ENCODE data around the gene MLLT10. TPM values are rescaled to one million over a fixed set of nuclear protein-coding genes. Genes with fewer than 3 reads are reported as not detected.

The MLLT10 gene
- 10 to 100 TPM; 31.5 to 34.0 TPM for total RNA-seq
- long read RNA-seq, donor 1, partial matches to known transcripts = 1 of 5 reads
- long read RNA-seq, donor 1, other reads (novel, unspliced or antisense) = 4 of 5 reads
- long read RNA-seq, donor 2, partial matches to known transcripts = 2 of 15 reads
- long read RNA-seq, donor 2, other reads (novel, unspliced or antisense) = 13 of 15 reads

GRCh38 chr10:21533467-21534279 lies at the start of gene MLLT10:
Gene MLLT10, plus strand, starts transcription at chr10:21534232. Its CDS starts 413 bp downstream, at chr10:21534645.
- intact Hi-C loops (cut with DNase I) = no loop called here
- peak; percentile 98 for DNase-seq (ENCODE audit: low spot score)

GRCh38 chr10:21487416-21488180 lies 46.4 kb upstream of the MLLT10 start:
- DNase-seq (ENCODE audit: low spot score) = no peak
- intact Hi-C loops (cut with DNase I) = no loop called here

GRCh38 chr10:21488246-21488956 lies 45.6 kb upstream of the MLLT10 start:
- DNase-seq (ENCODE audit: low spot score) = no peak
- intact Hi-C loops (cut with DNase I) = no loop called here

- no peak for DNase-seq (ENCODE audit: low spot score)
- intact Hi-C loops (cut with DNase I) = no loop called here
Observed at GRCh38 chr10:21488957-21489446, 45.0 kb upstream of the MLLT10 start.

GRCh38 chr10:21490028-21490710 lies 43.9 kb upstream of the MLLT10 start:
- DNase-seq (ENCODE audit: low spot score) = no peak

GRCh38 chr10:21490711-21491105 lies 43.3 kb upstream of the MLLT10 start:
- intact Hi-C loops (cut with DNase I) = loop anchor here (10.0 kb wide), 3 partner anchors 216 to 416 kb away; no protein-coding TSS in a partner anchor
- no peak for DNase-seq (ENCODE audit: low spot score)

More at GRCh38 chr10:21490028-21490710, 43.9 kb upstream of the MLLT10 start:
- intact Hi-C loops (cut with DNase I) = loop anchor here (10.0 kb wide), 3 partner anchors 215 to 415 kb away; no protein-coding TSS in a partner anchor

- no peak for DNase-seq (ENCODE audit: low spot score)
- intact Hi-C loops (cut with DNase I) = loop anchor here (10.0 kb wide), 3 partner anchors 218 to 418 kb away; no protein-coding TSS in a partner anchor
Observed at GRCh38 chr10:21492421-21492820, 41.6 kb upstream of the MLLT10 start.

- DNase-seq (ENCODE audit: low spot score) = no peak
- intact Hi-C loops (cut with DNase I) = loop anchor here (10.0 kb wide), 3 partner anchors 219 to 419 kb away; no protein-coding TSS in a partner anchor
Observed at GRCh38 chr10:21493784-21494183, 40.2 kb upstream of the MLLT10 start.

GRCh38 chr10:21494191-21495001 lies 39.6 kb upstream of the MLLT10 start:
- no peak for DNase-seq (ENCODE audit: low spot score)
- intact Hi-C loops (cut with DNase I) = loop anchor here (10.0 kb wide), 3 partner anchors 220 to 420 kb away; no protein-coding TSS in a partner anchor

GRCh38 chr10:21495002-21495751 lies 38.9 kb upstream of the MLLT10 start:
- intact Hi-C loops (cut with DNase I) = loop anchor here (10.0 kb wide), 3 partner anchors 220 to 420 kb away; no protein-coding TSS in a partner anchor
- DNase-seq (ENCODE audit: low spot score) = no peak

- peak; percentile 95 for DNase-seq (ENCODE audit: low spot score)
- intact Hi-C loops (cut with DNase I) = loop anchor here (10.0 kb wide), 3 partner anchors 221 to 421 kb away; no protein-coding TSS in a partner anchor
Observed at GRCh38 chr10:21495752-21496342, 38.2 kb upstream of the MLLT10 start.

GRCh38 chr10:21496343-21497176 lies 37.5 kb upstream of the MLLT10 start:
- DNase-seq (ENCODE audit: low spot score) = peak; percentile 81
- intact Hi-C loops (cut with DNase I) = loop anchor here (10.0 kb wide), 3 partner anchors 222 to 422 kb away; no protein-coding TSS in a partner anchor

GRCh38 chr10:21497177-21497807 lies 36.7 kb upstream of the MLLT10 start:
- DNase-seq (ENCODE audit: low spot score) = peak; percentile 96
- intact Hi-C loops (cut with DNase I) = loop anchor here (10.0 kb wide), 3 partner anchors 222 to 422 kb away; no protein-coding TSS in a partner anchor

- no peak for DNase-seq (ENCODE audit: low spot score)
- intact Hi-C loops (cut with DNase I) = loop anchor here (10.0 kb wide), 3 partner anchors 224 to 424 kb away; no protein-coding TSS in a partner anchor
Observed at GRCh38 chr10:21498377-21498776, 35.7 kb upstream of the MLLT10 start.

- intact Hi-C loops (cut with DNase I) = loop anchor here (10.0 kb wide), 3 partner anchors 224 to 424 kb away; no protein-coding TSS in a partner anchor
Observed at GRCh38 chr10:21498986-21499385, 35.0 kb upstream of the MLLT10 start.

More at GRCh38 chr10:21498986-21499385, 35.0 kb upstream of the MLLT10 start:
- DNase-seq (ENCODE audit: low spot score) = no peak

Measured in posterior vena cava (tissue), 2 donors.